NCI-H1092 (cell line): Measurements from ENCODE around the gene KRT1.

Source experiments
- DNase-seq: peaks from one replicate; lab custom pipeline; 2025; lab: John Stamatoyannopoulos, UW

KRT1 gene

GRCh38 chr12:52659951-52660350, 20.3 kb downstream of the KRT1 start:
- no peak for DNase-seq

GRCh38 chr12:52659395-52659794, 20.8 kb downstream of the KRT1 start:
- no peak for DNase-seq

- no peak for DNase-seq
Measured at GRCh38 chr12:52658196-52658595, 22.0 kb downstream of the KRT1 start.

- no peak for DNase-seq
Measured at GRCh38 chr12:52657250-52657902, 22.8 kb downstream of the KRT1 start.

- DNase-seq: no peak
Measured at GRCh38 chr12:52656616-52657015, 23.6 kb downstream of the KRT1 start.

GRCh38 chr12:52655720-52656124, 24.5 kb downstream of the KRT1 start:
- no peak for DNase-seq

GRCh38 chr12:52655251-52655650, 25.0 kb downstream of the KRT1 start:
- DNase-seq: no peak

- DNase-seq: no peak
Measured at GRCh38 chr12:52651726-52652261, 28.4 kb downstream of the KRT1 start, which contains the start of gene KRT2. Gene KRT2, minus strand, starts transcription at chr12:52652211. Its CDS starts 69 bp downstream, at chr12:52652142.

- DNase-seq: no peak
Measured at GRCh38 chr12:52650520-52651081, 29.6 kb downstream of the KRT1 start.

- DNase-seq: no peak
Measured at GRCh38 chr12:52649066-52649465, 31.1 kb downstream of the KRT1 start.

- DNase-seq: no peak
Measured at GRCh38 chr12:52648012-52648550, 32.1 kb downstream of the KRT1 start.

GRCh38 chr12:52647601-52648000, 32.6 kb downstream of the KRT1 start:
- DNase-seq: no peak

- no peak for DNase-seq
Measured at GRCh38 chr12:52646613-52647012, 33.6 kb downstream of the KRT1 start.

- no peak for DNase-seq
Measured at GRCh38 chr12:52645982-52646381, 34.2 kb downstream of the KRT1 start.

- no peak for DNase-seq
Measured at GRCh38 chr12:52645120-52645761, 35.0 kb downstream of the KRT1 start.

GRCh38 chr12:52644078-52644415, 36.2 kb downstream of the KRT1 start:
- DNase-seq: no peak

GRCh38 chr12:52643233-52644077, 36.8 kb downstream of the KRT1 start:
- DNase-seq: no peak

GRCh38 chr12:52641468-52641867, 38.7 kb downstream of the KRT1 start:
- no peak for DNase-seq

GRCh38 chr12:52637299-52637698, 42.9 kb downstream of the KRT1 start:
- no peak for DNase-seq

- DNase-seq: no peak
Measured at GRCh38 chr12:52636592-52637258, 43.5 kb downstream of the KRT1 start.

- DNase-seq: no peak
Measured at GRCh38 chr12:52636189-52636588, 44.0 kb downstream of the KRT1 start.
